K562 (cell line): ENCODE data around the gene RFPL2. TPM values are rescaled to one million over a fixed set of nuclear protein-coding genes. Genes with fewer than 3 reads are reported as not detected.
"Not testable (repeated sequence)": the region's sequence is repeated elsewhere in the genome, so short reads cannot be mapped to it uniquely, and the experiment has no call there.

Source experiments
- ATAC-seq: fragments of 200-7000 bp; cut with Tn5 transposase; 3 replicates; pipeline ENCODE4 v1.9.1; 2020; ENCODE audit warnings: moderate library complexity
- BruUV-seq: library from RNA; stranded (reverse); fragments of 400-500 nt; replicated peaks from 2 replicates; lab custom pipeline; 2021; lab: Mats Ljungman, UMichigan
- CTCF ChIA-PET: fragments of 300-600 bp; formaldehyde crosslinking; extraction: SDS; loops from one replicate; lab custom pipeline; 2021; ENCODE audit warnings: low intra/inter-chr PET ratio; lab: Yijun Ruan, JAX
- POLR2A ChIA-PET: fragments of 300-600, 350-650 bp; sonication (Branson Sonifier 250); formaldehyde crosslinking; extraction: SDS; loops from one replicate; lab custom pipeline; 2021; ENCODE audit warnings: antibody characterized with exemption, inconsistent platforms; lab: Yijun Ruan, JAX
- DNase-seq, 4 experiments: peaks; one replicate each; pipeline versions ENCODE4 v3.0.0 to v3.0.0-alpha.2; 2011 to 2018; ENCODE audit warnings: low spot score in 3 of 4, mixed read lengths in 3 of 4; ENCODE audit errors: extremely low read depth in 1 of 4
- FAIRE-seq: peaks from 2 replicates; lab custom pipeline; 2011; peaks lifted over from hg19 to GRCh38; lab: Jason Lieb, UNC
- H2AFZ ChIP-seq: 2 replicates; pipeline ENCODE4 v1.6.0; 2011; ENCODE audit warnings: low read depth, low read length, control low read depth, inconsistent platforms
- H3K27ac ChIP-seq: fragments of 200-600 bp; 3 replicates; pipeline ENCODE4 v1.8.0; 2011; ENCODE audit warnings: low read depth, mild to moderate bottlenecking, control low read depth, inconsistent platforms, low read length, moderate library complexity, mixed read lengths; ENCODE audit errors: extremely low read depth
- H3K27me3 ChIP-seq, 2 experiments: fragments of 300-600 bp in 1 of 2; 2 replicates in 1 of 2; 3 replicates in 1 of 2; pipeline versions ENCODE4 v1.6.0 to v1.8.0; 2011; ENCODE audit warnings: inconsistent platforms in 2 of 2, low read length in 2 of 2, mild to moderate bottlenecking in 1 of 2, mixed read lengths in 1 of 2, moderate library complexity in 1 of 2; ENCODE audit not compliant: control insufficient read depth in 2 of 2, insufficient read depth in 2 of 2
- H3K36me3 ChIP-seq: fragments of 300-600 bp; 3 replicates; pipeline ENCODE4 v1.8.0; 2011; ENCODE audit warnings: mild to moderate bottlenecking, low read length, inconsistent platforms; ENCODE audit not compliant: control insufficient read depth, insufficient read depth
- H3K4me1 ChIP-seq, 2 experiments: fragments of 200-600 bp in 1 of 2; replicated peaks in 1 of 2; 2 replicates in 1 of 2; 3 replicates in 1 of 2; pipeline versions ENCODE4 v1.5.1 to v1.8.0; 2011; ENCODE audit warnings: inconsistent platforms in 2 of 2, low read length in 2 of 2, mild to moderate bottlenecking in 1 of 2, mixed read lengths in 1 of 2, moderate library complexity in 1 of 2; ENCODE audit not compliant: control insufficient read depth in 2 of 2, insufficient read depth in 2 of 2
- H3K4me2 ChIP-seq: 2 replicates; pipeline ENCODE4 v1.6.1; 2011; ENCODE audit warnings: low read length, control low read depth, inconsistent platforms, mixed read lengths; ENCODE audit not compliant: insufficient read depth
- H3K4me3 ChIP-seq: fragments of 200-600 bp; sonication (generic), shearing (Covaris generic); 2 replicates; pipeline ENCODE4 v1.5.1; 2016; ENCODE audit warnings: control low read depth, inconsistent platforms
- H3K79me2 ChIP-seq: fragments of 200-600 bp; 3 replicates; pipeline ENCODE4 v1.8.0; 2011; ENCODE audit warnings: low read length, inconsistent platforms; ENCODE audit not compliant: control insufficient read depth, insufficient read depth
- H3K9ac ChIP-seq, 2 experiments: 2 replicates each; pipeline versions ENCODE4 v1.6.0 to v1.6.1; 2011; ENCODE audit warnings: low read depth in 2 of 2, low read length in 2 of 2, control low read depth in 1 of 2, inconsistent platforms in 1 of 2, mild to moderate bottlenecking in 1 of 2, mixed read lengths in 1 of 2; ENCODE audit not compliant: insufficient read depth in 1 of 2
- H3K9me1 ChIP-seq: one replicate; pipeline ENCODE4 v1.6.0; 2011; ENCODE audit warnings: inconsistent platforms, mild to moderate bottlenecking, low read length, moderate library complexity; ENCODE audit not compliant: control insufficient read depth, insufficient read depth
- H3K9me3 ChIP-seq: replicated peaks from 2 replicates; pipeline ENCODE4 v1.5.1; 2011; ENCODE audit warnings: low read depth, low read length, inconsistent platforms; ENCODE audit not compliant: control insufficient read depth, insufficient read depth
- H4K20me1 ChIP-seq: replicated peaks from 2 replicates; pipeline ENCODE4 v1.6.1; 2011; ENCODE audit warnings: low read length, inconsistent platforms, mixed read lengths; ENCODE audit not compliant: control insufficient read depth, insufficient read depth
- DDX20 ChIP-seq: fragments of 450-650 bp; IDR thresholded peaks from 2 replicates; pipeline ENCODE4 v1.6.1; 2016; ENCODE audit warnings: missing genetic modification characterization, low read depth, mild to moderate bottlenecking, missing compliant biosample characterization, moderate library complexity
- RFX1 ChIP-seq: fragments of 450-650 bp; IDR thresholded peaks from 2 replicates; pipeline ENCODE4 v1.6.1; 2016; ENCODE audit warnings: mild to moderate bottlenecking, moderate library complexity
- SPI1 ChIP-seq: IDR thresholded peaks from 2 replicates; pipeline ENCODE4 v1.6.1; 2011; ENCODE audit warnings: low read depth, low read length, control low read depth, borderline replicate concordance
- WGBS: fragments of 100-300 bp; shearing (Covaris generic); methylation state at CpG from one replicate; pipeline ENCODE4 v1.1.6; 2016; ENCODE audit warnings: low coverage, mixed read lengths; ENCODE audit not compliant: insufficient coverage; ENCODE audit errors: missing lambda C conversion rate; 5-methylcytosine and 5-hydroxymethylcytosine counted together
- in situ Hi-C: fragments of 300-500 bp; cut with MboI; formaldehyde crosslinking; loops from 4 replicates; pipeline ENCODE4 v1.15.0; 2018; ENCODE audit warnings: inconsistent platforms, mixed read lengths
- intact Hi-C: fragments of 100-400 bp; cut with micrococcal nuclease; formaldehyde crosslinking; loops from 2 replicates; pipeline ENCODE4 v1.14.2; 2022
- polyA plus RNA-seq, 8 experiments: library from polyadenylated mRNA; depleted of rRNA in 4 of 8; stranded (reverse) in 5 of 8; unstranded in 3 of 8; fragments of >200 nt; fragmentation: Nextera tagmentation in 2 of 8; fragmentation: Illumina TruSeq in 1 of 8; extraction: Ambion mirVana in 2 of 8; extraction: Trizol in 1 of 8; gene quantifications; 2 replicates each; pipeline versions ENCODE4 v1.2.1 to v1.2.3, GENCODE V29; 2011 to 2014; ENCODE audit warnings: inconsistent platforms in 1 of 8, missing spikeins in 1 of 8
- total RNA-seq, 7 experiments: library from RNA; depleted of rRNA in 6 of 7; stranded (reverse); fragments of >200 nt in 6 of 7; fragmentation: Illumina TruSeq in 2 of 7; extraction: Trizol in 2 of 7; gene quantifications; 2 replicates each; pipeline versions ENCODE4 v1.2.1 to v1.2.3, GENCODE V29; 2011 to 2021; ENCODE audit warnings: low replicate concordance in 1 of 7
- TF ChIP-seq, protein P1 (sequence below): sonication (generic); formaldehyde crosslinking; IDR thresholded peaks from 2 replicates; pipeline ENCODE4 v1.9.0; 2022; ENCODE audit warnings: mild to moderate bottlenecking, missing genetic modification reagents

RFPL2 gene
- total and polyA plus RNA-seq, 9 of the 15 experiments (the other 6 are each of a cell fraction or from before 2014, with no cell fraction given): not detected

DNA sequence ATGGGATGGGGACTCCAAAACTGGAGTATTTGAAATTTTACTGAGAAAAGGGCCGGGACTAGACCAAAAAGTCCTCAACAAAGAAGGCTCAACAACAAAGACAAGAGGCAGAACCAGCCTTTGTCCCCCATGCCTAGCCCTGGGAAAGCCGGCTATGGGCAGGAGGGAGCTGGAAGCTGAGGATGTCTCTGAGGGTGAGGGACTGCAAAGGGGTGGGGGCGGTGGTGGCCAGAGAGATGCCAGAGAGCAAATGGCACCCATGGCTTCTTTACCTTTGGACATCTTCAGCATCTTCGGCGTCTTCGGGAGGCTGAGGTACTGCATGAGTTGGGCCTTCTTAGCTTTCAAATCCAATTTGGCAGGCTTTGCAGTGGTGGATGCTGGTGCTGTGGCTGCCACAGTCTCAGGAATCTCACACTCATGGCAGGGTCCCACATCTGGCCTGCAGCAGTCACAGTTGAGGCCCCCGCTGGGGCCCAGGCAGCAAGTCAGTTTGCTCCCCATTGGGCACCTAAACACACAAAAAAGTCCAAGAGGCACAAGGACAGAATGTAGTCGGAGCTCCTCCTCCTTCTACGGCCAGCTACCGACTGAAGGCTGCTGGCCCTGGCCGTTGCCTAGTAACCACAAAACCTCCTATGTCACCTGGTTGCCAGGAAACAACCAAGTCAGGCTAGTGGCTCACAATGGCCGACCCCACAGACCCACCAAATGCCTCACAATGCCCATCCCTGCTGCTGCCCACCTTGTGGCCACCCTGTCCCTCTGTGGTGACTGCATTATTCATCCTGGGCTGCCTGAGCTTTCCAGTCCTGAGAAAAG, 46.0 kb downstream of the RFPL2 start, which contains the start of gene C22orf42:
TSS of gene C22orf42 (minus strand) at position 592 of the 822 bp plus-strand sequence. CDS start at position 504, 88 bp downstream.
- no TSS peak for BruUV-seq
- no peak within 1 kb of the TSS for H3K4me3 ChIP-seq
- no peaks in the 10 kb centered on the region for H3K36me3 ChIP-seq
- no peaks in the 10 kb centered on the region for H3K9me1 ChIP-seq
- H3K9ac ChIP-seq: no peak within 1 kb of the TSS
- no peak within 1 kb of the TSS for H3K27ac ChIP-seq
- TF ChIP-seq DDX20 (tag): no peak
- TF ChIP-seq, protein P1, sequence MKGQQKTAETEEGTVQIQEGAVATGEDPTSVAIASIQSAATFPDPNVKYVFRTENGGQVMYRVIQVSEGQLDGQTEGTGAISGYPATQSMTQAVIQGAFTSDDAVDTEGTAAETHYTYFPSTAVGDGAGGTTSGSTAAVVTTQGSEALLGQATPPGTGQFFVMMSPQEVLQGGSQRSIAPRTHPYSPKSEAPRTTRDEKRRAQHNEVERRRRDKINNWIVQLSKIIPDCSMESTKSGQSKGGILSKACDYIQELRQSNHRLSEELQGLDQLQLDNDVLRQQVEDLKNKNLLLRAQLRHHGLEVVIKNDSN (CRISPR knock-in tag): no peak
- peak; percentile 46 for TF ChIP-seq RFX1
- TF ChIP-seq SPI1: no peak
- TF ChIP-seq, all 486 proteins: peak for 1
- no peak within 1 kb of the TSS for H3K4me2 ChIP-seq
- ATAC-seq: no peak
- H3K79me2 ChIP-seq: no peaks in the 10 kb centered on the region
- H3K4me1 ChIP-seq: no peaks in the 10 kb centered on the region
- POLR2A ChIA-PET: interaction anchor here (0.6 kb wide), 1 partner anchor 226 kb away, joined by 3 read pairs; no protein-coding TSS in a partner anchor
- in situ Hi-C loops: no loop called here
- FAIRE-seq: no peak
- H4K20me1 ChIP-seq: no peaks in the 10 kb centered on the region
- intact Hi-C loops: no loop called here
- no peak for DNase-seq
- no peak within 1 kb of the TSS for H2AFZ ChIP-seq
- H3K9me3 ChIP-seq: no peaks in the 10 kb centered on the region
- 0% methylated on average over 8 of the region's 12 CpGs for WGBS
- no peaks in the 10 kb centered on the region; a peak in 1 of 5 replicates for H3K27me3 ChIP-seq
- CTCF ChIA-PET: no interaction called here

DNA sequence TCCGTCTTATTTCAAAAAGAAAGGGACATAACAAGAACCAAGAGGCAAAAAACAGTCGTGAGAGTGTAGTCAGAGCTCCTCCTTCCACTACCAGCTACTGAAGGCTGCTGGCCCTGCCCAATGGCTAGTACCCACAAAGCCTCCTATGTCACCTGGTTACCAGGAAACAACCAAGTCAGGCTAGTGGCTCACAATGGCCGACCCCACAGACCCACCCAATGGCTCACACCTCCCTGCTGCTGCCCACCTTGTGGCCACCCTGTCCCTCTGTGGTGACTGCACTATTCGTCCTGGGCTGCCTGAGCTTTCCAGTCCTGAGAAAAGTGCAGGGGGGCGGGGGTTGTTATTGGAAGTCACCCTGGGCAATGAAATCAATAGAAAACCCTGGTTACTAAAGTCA, 47.2 kb downstream of the RFPL2 start:
- H3K4me3 ChIP-seq, H2AFZ ChIP-seq, intact Hi-C loops, in situ Hi-C loops, H3K9me1 ChIP-seq, H3K27ac ChIP-seq, ATAC-seq, CTCF ChIA-PET, H3K36me3 ChIP-seq, H3K9ac ChIP-seq, BruUV-seq, DNase-seq, FAIRE-seq, H3K9me3 ChIP-seq, H3K79me2 ChIP-seq, H3K27me3 ChIP-seq, H3K4me1 ChIP-seq, H3K4me2 ChIP-seq, H4K20me1 ChIP-seq, POLR2A ChIA-PET: not testable (repeated sequence)
- 7% methylated on average over 3 of the region's 5 CpGs for WGBS

DNA sequence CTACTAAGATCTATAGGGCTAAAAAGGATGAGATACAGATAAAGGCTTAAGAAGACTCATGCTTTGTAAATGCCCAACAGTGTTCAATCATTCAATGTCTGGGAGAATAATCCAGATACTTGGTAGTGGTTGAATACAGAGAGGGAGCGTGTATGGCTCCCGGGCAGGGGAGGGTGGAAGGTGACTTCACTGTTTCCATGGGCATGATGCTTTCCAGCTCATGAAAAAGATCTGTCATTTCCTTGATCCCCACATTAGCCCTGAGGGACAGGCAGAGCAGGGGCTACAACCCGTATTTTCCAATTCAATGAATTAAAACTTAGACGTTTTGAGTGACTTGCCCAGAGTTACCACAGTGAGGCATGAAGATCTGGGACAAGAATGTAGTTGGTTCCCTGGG, 50.1 kb downstream of the RFPL2 start:
- H3K4me2 ChIP-seq, H3K4me3 ChIP-seq, FAIRE-seq, H3K4me1 ChIP-seq, CTCF ChIA-PET, H3K79me2 ChIP-seq, DNase-seq, H3K9me3 ChIP-seq, in situ Hi-C loops, H4K20me1 ChIP-seq, H3K9me1 ChIP-seq, POLR2A ChIA-PET, H2AFZ ChIP-seq, BruUV-seq, ATAC-seq, H3K27ac ChIP-seq, intact Hi-C loops, H3K27me3 ChIP-seq, H3K9ac ChIP-seq, H3K36me3 ChIP-seq: not testable (repeated sequence)
- WGBS: 0% methylated on average over 4 of the region's 4 CpGs
